Lower leg skin (tissue), 3 donors: ENCODE data around the gene MINDY4B.

ENCODE experiments used
- POLR2A ChIP-seq, 2 donors: fragments of 450-650 bp; IDR thresholded peaks; one replicate each; pipeline ENCODE4 v1.6.1; 2016 to 2017; ENCODE audit warnings: antibody characterized with exemption in 2 of 2, mild to moderate bottlenecking in 1 of 2, moderate library complexity in 1 of 2
- TF ChIP-seq, protein P1 (sequence below), 3 donors: fragments of 450-650 bp; IDR thresholded peaks; one replicate each; pipeline ENCODE4 v1.5.1; 2016; ENCODE audit warnings: antibody characterized with exemption in 3 of 3, mild to moderate bottlenecking in 3 of 3, moderate library complexity in 2 of 3

DNA sequence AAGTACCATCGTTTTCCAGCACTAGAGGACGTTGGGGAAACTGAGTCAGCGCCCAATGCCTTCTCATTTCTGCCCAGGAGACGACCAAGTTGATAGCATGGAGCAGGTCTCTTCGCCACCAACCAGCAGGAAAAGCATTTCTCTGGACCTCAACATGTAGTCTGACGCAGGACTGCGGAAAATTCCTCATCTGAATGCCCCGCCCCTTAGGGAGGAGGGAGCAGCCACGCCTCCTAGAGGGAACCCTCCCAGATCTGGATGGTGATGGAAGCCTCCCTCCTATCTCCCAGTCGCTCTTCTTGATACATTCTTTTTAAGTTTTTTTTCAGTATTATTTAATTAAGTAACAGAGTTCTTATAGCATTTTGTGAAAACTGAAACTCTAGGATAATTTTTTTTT lies 17.4 kb upstream of the MINDY4B start:
- TF ChIP-seq, protein P1, sequence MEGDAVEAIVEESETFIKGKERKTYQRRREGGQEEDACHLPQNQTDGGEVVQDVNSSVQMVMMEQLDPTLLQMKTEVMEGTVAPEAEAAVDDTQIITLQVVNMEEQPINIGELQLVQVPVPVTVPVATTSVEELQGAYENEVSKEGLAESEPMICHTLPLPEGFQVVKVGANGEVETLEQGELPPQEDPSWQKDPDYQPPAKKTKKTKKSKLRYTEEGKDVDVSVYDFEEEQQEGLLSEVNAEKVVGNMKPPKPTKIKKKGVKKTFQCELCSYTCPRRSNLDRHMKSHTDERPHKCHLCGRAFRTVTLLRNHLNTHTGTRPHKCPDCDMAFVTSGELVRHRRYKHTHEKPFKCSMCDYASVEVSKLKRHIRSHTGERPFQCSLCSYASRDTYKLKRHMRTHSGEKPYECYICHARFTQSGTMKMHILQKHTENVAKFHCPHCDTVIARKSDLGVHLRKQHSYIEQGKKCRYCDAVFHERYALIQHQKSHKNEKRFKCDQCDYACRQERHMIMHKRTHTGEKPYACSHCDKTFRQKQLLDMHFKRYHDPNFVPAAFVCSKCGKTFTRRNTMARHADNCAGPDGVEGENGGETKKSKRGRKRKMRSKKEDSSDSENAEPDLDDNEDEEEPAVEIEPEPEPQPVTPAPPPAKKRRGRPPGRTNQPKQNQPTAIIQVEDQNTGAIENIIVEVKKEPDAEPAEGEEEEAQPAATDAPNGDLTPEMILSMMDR (IDR thresholded peaks at IDR 0.05), result no peak
- TF ChIP-seq POLR2A (IDR thresholded peaks at IDR 0.05), result no peak
